ENCODE measurements around the gene GPR158.

DNA sequence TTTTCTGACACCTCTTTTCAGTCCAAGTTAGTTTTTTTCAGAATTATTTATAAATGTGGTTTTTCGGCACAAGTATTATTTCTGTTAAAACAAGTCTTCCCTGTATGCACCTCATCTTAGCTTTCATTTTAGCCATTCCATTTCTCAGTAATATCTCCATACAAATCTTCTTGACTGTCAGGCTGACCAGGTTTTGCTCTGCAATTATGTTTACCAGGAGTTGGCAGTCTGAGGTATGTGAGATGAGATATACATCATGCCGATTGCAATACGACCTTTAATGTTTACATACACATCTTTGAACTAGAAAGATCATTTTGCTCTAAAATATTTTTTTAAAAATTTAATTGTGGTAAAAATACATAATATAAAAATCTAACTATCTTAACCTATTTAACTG is 209.8 kb downstream of the GPR158 start:
- TF ChIP-seq CTCF (conservative IDR thresholded peaks at IDR 0.05; ENCODE audit: low read depth, low read length) = no peak
- no peak for TF ChIP-seq EZH2 (IDR thresholded peaks at IDR 0.05; ENCODE audit: low read length, unreplicated experiment)
- TF ChIP-seq EZH2phosphoT487 (IDR thresholded peaks at IDR 0.05; ENCODE audit: borderline replicate concordance, low read length) = no peak

All from PC-3 (cell line).